ENCODE measurements around the gene LY6G5C. TPM values are rescaled to one million over a fixed set of nuclear protein-coding genes. Genes with fewer than 3 reads are reported as not detected.

LY6G5C gene
- total and polyA plus RNA-seq, 2 of the 13 experiments (the other 11 are each of a cell fraction or from before 2014, with no cell fraction given), result 0.33 to 0.55 TPM

DNA sequence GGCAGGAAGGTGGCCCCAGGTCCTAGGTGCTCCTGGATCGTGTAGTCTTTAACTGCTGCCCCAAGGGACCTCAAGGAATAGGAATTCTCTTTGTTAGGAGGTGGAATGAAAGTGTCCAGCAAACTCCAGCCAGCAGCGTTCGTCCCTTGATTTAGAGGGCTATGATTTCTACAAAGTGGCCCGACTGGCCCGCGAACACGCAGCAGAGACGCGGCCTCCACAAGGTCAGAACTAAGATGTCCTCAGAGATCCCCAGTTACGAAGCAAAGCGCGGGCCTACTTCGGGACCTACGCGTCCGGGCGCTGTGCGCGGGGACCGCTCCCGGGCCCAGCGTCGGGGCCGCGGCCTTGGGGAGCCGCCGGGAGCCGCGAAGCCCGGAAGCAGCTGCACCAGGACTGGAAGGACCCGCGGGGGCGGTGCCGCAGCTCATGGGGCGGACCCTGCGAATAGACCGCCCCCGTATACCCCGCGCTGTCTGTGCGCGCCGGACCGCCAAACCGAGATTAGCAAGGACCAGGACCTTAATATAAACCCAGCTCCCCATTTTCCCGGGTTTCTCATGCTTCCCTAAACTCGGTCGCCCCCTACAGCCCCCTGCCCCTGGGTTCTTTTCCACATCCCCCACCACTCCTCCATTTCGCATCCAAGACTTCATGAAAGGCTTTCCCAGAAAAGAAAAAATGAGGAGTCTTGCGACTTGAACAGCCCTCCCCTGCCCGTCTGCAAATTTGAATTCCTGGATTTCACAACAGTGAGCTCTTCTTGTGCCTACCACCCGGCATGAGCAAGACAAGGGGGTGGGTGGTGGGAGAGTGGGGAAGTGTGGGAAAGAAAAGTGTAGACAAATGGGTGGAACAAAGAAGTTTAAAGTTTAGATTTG lies 20.2 kb downstream of the LY6G5C start, which contains the start of gene C6orf47 (continued):
- TF ChIP-seq, protein P1, sequence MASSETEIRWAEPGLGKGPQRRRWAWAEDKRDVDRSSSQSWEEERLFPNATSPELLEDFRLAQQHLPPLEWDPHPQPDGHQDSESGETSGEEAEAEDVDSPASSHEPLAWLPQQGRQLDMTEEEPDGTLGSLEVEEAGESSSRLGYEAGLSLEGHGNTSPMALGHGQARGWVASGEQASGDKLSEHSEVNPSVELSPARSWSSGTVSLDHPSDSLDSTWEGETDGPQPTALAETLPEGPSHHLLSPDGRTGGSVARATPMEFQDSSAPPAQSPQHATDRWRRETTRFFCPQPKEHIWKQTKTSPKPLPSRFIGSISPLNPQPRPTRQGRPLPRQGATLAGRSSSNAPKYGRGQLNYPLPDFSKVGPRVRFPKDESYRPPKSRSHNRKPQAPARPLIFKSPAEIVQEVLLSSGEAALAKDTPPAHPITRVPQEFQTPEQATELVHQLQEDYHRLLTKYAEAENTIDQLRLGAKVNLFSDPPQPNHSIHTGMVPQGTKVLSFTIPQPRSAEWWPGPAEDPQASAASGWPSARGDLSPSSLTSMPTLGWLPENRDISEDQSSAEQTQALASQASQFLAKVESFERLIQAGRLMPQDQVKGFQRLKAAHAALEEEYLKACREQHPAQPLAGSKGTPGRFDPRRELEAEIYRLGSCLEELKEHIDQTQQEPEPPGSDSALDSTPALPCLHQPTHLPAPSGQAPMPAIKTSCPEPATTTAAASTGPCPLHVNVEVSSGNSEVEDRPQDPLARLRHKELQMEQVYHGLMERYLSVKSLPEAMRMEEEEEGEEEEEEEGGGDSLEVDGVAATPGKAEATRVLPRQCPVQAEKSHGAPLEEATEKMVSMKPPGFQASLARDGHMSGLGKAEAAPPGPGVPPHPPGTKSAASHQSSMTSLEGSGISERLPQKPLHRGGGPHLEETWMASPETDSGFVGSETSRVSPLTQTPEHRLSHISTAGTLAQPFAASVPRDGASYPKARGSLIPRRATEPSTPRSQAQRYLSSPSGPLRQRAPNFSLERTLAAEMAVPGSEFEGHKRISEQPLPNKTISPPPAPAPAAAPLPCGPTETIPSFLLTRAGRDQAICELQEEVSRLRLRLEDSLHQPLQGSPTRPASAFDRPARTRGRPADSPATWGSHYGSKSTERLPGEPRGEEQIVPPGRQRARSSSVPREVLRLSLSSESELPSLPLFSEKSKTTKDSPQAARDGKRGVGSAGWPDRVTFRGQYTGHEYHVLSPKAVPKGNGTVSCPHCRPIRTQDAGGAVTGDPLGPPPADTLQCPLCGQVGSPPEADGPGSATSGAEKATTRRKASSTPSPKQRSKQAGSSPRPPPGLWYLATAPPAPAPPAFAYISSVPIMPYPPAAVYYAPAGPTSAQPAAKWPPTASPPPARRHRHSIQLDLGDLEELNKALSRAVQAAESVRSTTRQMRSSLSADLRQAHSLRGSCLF (CRISPR knock-in tag; IDR thresholded peaks at IDR 0.05; ENCODE audit: borderline replicate concordance), result peak; percentile 86; the same call in 1 of the 2 replicates
- TF ChIP-seq CBX1 (IDR thresholded peaks at IDR 0.05; ENCODE audit: low read depth) (peak; percentile 23), CREB3 (CRISPR knock-in tag; IDR thresholded peaks at IDR 0.05) (peak; percentile 91), ZNF281 (CRISPR knock-in tag; IDR thresholded peaks at IDR 0.05; ENCODE audit: borderline replicate concordance) (no peak), CHD4 (IDR thresholded peaks at IDR 0.05; ENCODE audit: borderline replicate concordance, low read length) (no peak), TBL1XR1 (IDR thresholded peaks at IDR 0.05; ENCODE audit: borderline replicate concordance, low read length, partially characterized antibody) (no peak), ZNF639 (CRISPR knock-in tag; conservative IDR thresholded peaks at IDR 0.05) (peak; percentile 83), AGO1 (IDR thresholded peaks at IDR 0.05; ENCODE audit: low read depth, low read length, poor library complexity, severe bottlenecking) (peak; percentile 100), ARNTL (CRISPR knock-in tag; IDR thresholded peaks at IDR 0.05) (no peak), GATAD2A (CRISPR knock-in tag; IDR thresholded peaks at IDR 0.05) (peak; percentile 55; the same call in 1 of the 2 replicates), ISX (CRISPR knock-in tag; conservative IDR thresholded peaks at IDR 0.05) (no peak), NFIC (IDR thresholded peaks at IDR 0.05; ENCODE audit: low read length) (no peak), CC2D1A (CRISPR knock-in tag; IDR thresholded peaks at IDR 0.05) (no peak), RBM39 (IDR thresholded peaks at IDR 0.05; ENCODE audit: low read depth, low read length, poor library complexity, severe bottlenecking) (peak; percentile 85), NR1H2 (CRISPR knock-in tag; IDR thresholded peaks at IDR 0.05; ENCODE audit: borderline replicate concordance, low read depth) (peak; percentile 47; the same call in 1 of the 2 replicates), ZNF33A (CRISPR knock-in tag; IDR thresholded peaks at IDR 0.05; ENCODE audit: borderline replicate concordance) (0 out of 2 replicates have a peak, but pooled peaks have one; percentile 72)
